Esophagus squamous epithelium (tissue), 4 donors: Measurements from ENCODE around the gene DDX54.

Experiments
- POLR2A ChIP-seq, 4 donors: fragments of 450-650 bp; IDR thresholded peaks; one replicate each; pipeline ENCODE4 v1.6.1; 2017; ENCODE audit warnings: antibody characterized with exemption in 4 of 4, mild to moderate bottlenecking in 4 of 4, moderate library complexity in 3 of 4
- TF ChIP-seq, protein P1 (sequence below), 6 experiments: fragments of 450-650 bp in 4 of 6; fragments of 200-600 bp in 2 of 6; sonication (generic) in 2 of 6; IDR thresholded peaks; one replicate each; pipeline ENCODE4 v1.5.1; 2016 to 2019; ENCODE audit warnings: antibody characterized with exemption in 6 of 6, mild to moderate bottlenecking in 4 of 6, moderate library complexity in 4 of 6

- TF ChIP-seq POLR2A (IDR thresholded peaks at IDR 0.05): no peak
- TF ChIP-seq, protein P1, sequence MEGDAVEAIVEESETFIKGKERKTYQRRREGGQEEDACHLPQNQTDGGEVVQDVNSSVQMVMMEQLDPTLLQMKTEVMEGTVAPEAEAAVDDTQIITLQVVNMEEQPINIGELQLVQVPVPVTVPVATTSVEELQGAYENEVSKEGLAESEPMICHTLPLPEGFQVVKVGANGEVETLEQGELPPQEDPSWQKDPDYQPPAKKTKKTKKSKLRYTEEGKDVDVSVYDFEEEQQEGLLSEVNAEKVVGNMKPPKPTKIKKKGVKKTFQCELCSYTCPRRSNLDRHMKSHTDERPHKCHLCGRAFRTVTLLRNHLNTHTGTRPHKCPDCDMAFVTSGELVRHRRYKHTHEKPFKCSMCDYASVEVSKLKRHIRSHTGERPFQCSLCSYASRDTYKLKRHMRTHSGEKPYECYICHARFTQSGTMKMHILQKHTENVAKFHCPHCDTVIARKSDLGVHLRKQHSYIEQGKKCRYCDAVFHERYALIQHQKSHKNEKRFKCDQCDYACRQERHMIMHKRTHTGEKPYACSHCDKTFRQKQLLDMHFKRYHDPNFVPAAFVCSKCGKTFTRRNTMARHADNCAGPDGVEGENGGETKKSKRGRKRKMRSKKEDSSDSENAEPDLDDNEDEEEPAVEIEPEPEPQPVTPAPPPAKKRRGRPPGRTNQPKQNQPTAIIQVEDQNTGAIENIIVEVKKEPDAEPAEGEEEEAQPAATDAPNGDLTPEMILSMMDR (IDR thresholded peaks at IDR 0.05): no peak
These were observed 12.3 kb upstream of the DDX54 start for GRCh38 chr12:113197518-113198077.
